Measurements from ENCODE around the gene CEP44. TPM values are rescaled to one million over a fixed set of nuclear protein-coding genes. Genes with fewer than 3 reads are reported as not detected.
"Not testable (repeated sequence)": the region's sequence is repeated elsewhere in the genome, so short reads cannot be mapped to it uniquely, and the experiment has no call there.

CEP44 gene
- total and polyA plus RNA-seq, 12 donors = 5.8 to 22.5 (median 15.8) TPM

DNA sequence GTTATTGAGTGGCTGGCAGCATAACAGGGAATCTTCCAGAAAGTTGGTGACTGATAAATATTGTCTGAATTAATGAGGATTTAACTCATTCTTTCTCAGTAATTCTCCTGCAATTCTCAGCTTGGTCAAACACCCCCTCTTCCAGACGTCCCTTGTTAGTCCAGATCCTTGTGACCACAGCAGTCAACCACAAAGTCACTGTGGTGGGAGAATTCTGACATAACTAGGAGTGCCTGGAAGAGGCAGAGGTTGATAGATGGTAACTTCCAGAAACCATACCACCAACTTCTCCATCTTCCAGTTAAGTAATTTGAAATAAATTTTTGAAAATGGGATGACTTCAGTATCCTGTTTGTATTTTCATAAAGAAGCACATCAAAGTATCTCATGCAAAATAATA is 90.1 kb downstream of the CEP44 start:
- WGBS, 4 donors = 45 to 55% (median 53%) methylated on average over 1 of the region's 1 CpG
- no peaks in the 10 kb centered on the region for H3K27me3 ChIP-seq
- H3K4me3 ChIP-seq = no peak overlapping the region
- no peak for TF ChIP-seq POLR2A (IDR thresholded peaks at IDR 0.05)
- TF ChIP-seq, protein P1, sequence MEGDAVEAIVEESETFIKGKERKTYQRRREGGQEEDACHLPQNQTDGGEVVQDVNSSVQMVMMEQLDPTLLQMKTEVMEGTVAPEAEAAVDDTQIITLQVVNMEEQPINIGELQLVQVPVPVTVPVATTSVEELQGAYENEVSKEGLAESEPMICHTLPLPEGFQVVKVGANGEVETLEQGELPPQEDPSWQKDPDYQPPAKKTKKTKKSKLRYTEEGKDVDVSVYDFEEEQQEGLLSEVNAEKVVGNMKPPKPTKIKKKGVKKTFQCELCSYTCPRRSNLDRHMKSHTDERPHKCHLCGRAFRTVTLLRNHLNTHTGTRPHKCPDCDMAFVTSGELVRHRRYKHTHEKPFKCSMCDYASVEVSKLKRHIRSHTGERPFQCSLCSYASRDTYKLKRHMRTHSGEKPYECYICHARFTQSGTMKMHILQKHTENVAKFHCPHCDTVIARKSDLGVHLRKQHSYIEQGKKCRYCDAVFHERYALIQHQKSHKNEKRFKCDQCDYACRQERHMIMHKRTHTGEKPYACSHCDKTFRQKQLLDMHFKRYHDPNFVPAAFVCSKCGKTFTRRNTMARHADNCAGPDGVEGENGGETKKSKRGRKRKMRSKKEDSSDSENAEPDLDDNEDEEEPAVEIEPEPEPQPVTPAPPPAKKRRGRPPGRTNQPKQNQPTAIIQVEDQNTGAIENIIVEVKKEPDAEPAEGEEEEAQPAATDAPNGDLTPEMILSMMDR (IDR thresholded peaks at IDR 0.05) = no peak
- H3K36me3 ChIP-seq (replicated peaks in 1 of 2) = no peaks in the 10 kb centered on the region
- no peaks in the 10 kb centered on the region for H3K4me1 ChIP-seq (replicated peaks in 1 of 2)
- H3K27ac ChIP-seq = no peak overlapping the region
- intact Hi-C loops (cut with DNase I) = loop anchor here in 1 of 2 donors (10.0 kb wide), 1 partner anchor 251 kb away; no protein-coding TSS in a partner anchor
- H3K9me3 ChIP-seq (replicated peaks in 1 of 3) = no peaks in the 10 kb centered on the region
- no peak for DNase-seq

DNA sequence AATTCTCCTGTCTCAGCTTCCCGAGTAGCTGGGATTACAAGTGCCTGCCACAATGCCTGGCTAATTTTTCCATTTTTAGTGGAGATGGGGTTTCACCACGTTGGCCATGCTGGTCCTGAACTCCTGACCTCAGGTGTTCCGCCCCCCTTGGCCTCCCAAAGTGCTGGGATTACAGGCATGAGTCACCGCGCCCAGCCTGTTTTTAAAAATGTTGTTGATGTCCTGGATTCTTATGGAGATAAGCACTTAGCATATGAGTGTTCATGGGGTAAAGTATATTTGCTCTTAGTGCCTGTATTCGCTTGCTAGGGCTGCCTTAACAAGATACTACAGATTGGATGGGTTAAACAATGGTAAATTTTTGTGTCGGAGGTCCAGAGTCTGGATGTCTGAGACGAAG is 91.7 kb downstream of the CEP44 start:
- no peak for DNase-seq
- no peak overlapping the region for H3K27ac ChIP-seq
- no peaks in the 10 kb centered on the region for H3K36me3 ChIP-seq (replicated peaks in 1 of 2)
- no peaks in the 10 kb centered on the region for H3K27me3 ChIP-seq
- H3K9me3 ChIP-seq (replicated peaks in 1 of 3) = no peaks in the 10 kb centered on the region
- WGBS, 4 donors = 76 to 89% (median 81%) methylated on average over 7 to 8 of the region's 8 CpGs
- H3K4me3 ChIP-seq = no peak overlapping the region
- intact Hi-C loops (cut with DNase I) = loop anchor here in 1 of 2 donors (10.0 kb wide), 1 partner anchor 249 kb away; no protein-coding TSS in a partner anchor
- TF ChIP-seq, protein P1 (IDR thresholded peaks at IDR 0.05) = no peak
- no peak for TF ChIP-seq POLR2A (IDR thresholded peaks at IDR 0.05)
- H3K4me1 ChIP-seq (replicated peaks in 1 of 2) = no peaks in the 10 kb centered on the region

DNA sequence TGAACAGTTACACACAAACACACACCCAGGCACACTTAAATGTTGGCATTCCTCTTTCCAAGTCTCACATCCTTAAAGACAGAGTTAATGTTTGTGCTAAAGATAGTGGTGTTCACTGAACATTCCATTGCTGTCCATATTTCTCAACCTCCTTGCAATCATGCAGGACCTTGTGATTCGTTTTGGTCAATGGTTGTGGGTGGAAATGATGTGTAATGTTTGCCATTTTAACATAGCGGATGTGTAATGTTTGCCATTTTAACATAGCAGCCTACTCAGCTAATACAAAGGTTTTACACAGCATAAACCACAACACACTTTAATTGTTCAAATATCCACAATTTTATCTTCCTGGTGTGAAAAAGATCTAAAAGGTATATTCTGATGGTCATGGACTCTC is 93.9 kb downstream of the CEP44 start:
- Histone ChIP-seq H3K4me1 (replicated peaks in 1 of 2) (no peaks in the 10 kb centered on the region), H3K9me3 (replicated peaks in 1 of 3) (no peaks in the 10 kb centered on the region), H3K27me3 (no peaks in the 10 kb centered on the region), H3K36me3 (replicated peaks in 1 of 2) (no peaks in the 10 kb centered on the region), H3K4me3 (no peak overlapping the region), H3K27ac (no peak overlapping the region)
- 61 to 76% (median 70%) methylated on average over 2 of the region's 2 CpGs for WGBS, 4 donors
- TF ChIP-seq, protein P1 (IDR thresholded peaks at IDR 0.05) = no peak
- no peak for TF ChIP-seq POLR2A (IDR thresholded peaks at IDR 0.05)
- no peak for DNase-seq
- intact Hi-C loops (cut with DNase I) = loop anchor here in 1 of 2 donors (10.0 kb wide), 1 partner anchor 247 kb away; no protein-coding TSS in a partner anchor

DNA sequence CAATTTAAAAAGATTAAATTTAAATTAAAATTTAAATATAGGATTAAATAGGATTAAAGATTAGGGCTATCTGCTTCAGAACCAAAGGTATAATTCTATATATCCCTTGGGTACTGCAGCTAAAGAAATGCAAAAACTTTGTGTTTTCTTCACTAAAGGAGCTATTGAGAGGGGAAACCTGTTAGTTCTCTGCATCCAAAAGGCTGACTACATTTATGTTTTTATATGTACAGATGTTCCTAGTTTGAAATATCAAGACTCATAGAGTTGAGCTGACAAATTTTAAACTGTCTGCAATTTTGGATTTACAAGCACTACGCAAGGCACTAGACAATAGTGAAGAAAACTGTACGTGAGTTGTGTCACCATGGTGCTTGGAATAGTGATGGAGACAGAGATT is 95.2 kb downstream of the CEP44 start:
- intact Hi-C loops (cut with DNase I) = loop anchor here in 1 of 2 donors (10.0 kb wide), 1 partner anchor 246 kb away; no protein-coding TSS in a partner anchor
- 88 to 92% (median 91%) methylated on average over 2 of the region's 2 CpGs for WGBS, 4 donors
- no peaks in the 10 kb centered on the region for H3K4me1 ChIP-seq (replicated peaks in 1 of 2)

DNA sequence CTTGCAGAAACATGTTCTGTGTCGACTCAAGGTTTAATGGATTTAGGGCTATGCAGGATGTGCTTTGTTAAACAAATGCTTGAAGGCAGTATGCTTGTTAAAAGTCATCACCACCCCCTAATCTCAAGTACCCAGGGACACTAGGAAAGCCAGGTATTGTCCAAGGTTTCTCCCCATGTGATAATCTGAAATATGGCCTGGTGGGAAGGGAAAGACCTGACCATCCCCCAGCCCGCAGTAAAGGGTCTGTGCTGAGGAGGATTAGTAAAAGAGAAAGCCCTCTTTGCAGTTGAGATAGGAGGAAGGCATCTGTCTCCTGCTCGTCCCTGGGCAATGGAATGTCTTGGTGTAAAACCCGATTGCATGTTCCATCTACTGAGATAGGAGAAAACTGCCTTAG is 96.5 kb downstream of the CEP44 start:
- H3K27ac ChIP-seq; H3K4me1 ChIP-seq (replicated peaks in 1 of 2); intact Hi-C loops (cut with DNase I); H3K36me3 ChIP-seq (replicated peaks in 1 of 2); DNase-seq; H3K9me3 ChIP-seq (replicated peaks in 1 of 3); H3K27me3 ChIP-seq; H3K4me3 ChIP-seq: not testable (repeated sequence)
- WGBS, 4 donors = 71 to 81% (median 79%) methylated on average over 4 of the region's 4 CpGs

More for the DNA sequence above, 95.2 kb downstream of the CEP44 start:
- Histone ChIP-seq H3K4me3 (no peak overlapping the region), H3K27ac (no peak overlapping the region), H3K27me3 (no peaks in the 10 kb centered on the region), H3K9me3 (replicated peaks in 1 of 3) (no peaks in the 10 kb centered on the region), H3K36me3 (replicated peaks in 1 of 2) (no peaks in the 10 kb centered on the region)
- DNase-seq = no peak
- TF ChIP-seq POLR2A (IDR thresholded peaks at IDR 0.05) = no peak
- TF ChIP-seq, protein P1 (IDR thresholded peaks at IDR 0.05) = no peak

Data from adrenal gland (tissue), 12 donors.